ENCODE results near the gene MYL5. TPM values are rescaled to one million over a fixed set of nuclear protein-coding genes. Genes with fewer than 3 reads are reported as not detected.

The MYL5 gene
- total RNA-seq, 1 experiment from 2014 or later = 8.5 TPM

GRCh38 chr4:626201-627091, 47.9 kb upstream of the MYL5 start:
- H3K36me3 Mint-ChIP-seq (ENCODE audit: insufficient read depth, unreplicated experiment) = peaks cover 11% of the 10 kb centered on the region
- H3K27ac Mint-ChIP-seq (ENCODE audit: unreplicated experiment) = no peak overlapping the region
- H3K4me1 Mint-ChIP-seq (ENCODE audit: low read depth, unreplicated experiment) = no peaks in the 10 kb centered on the region
- H3K9me3 Mint-ChIP-seq (ENCODE audit: low read depth, unreplicated experiment) = peaks cover 9% of the 10 kb centered on the region
- TF ChIP-seq CTCF (IDR thresholded peaks at IDR 0.05; ENCODE audit: unreplicated experiment) = no peak
- no TSS peak for BruUV-seq (replicated peaks)
- no peak for DNase-seq
- H3K4me3 Mint-ChIP-seq (ENCODE audit: low read depth, unreplicated experiment) = no peak overlapping the region
- CTCF ChIA-PET = interaction anchor here (0.6 kb wide), 1 partner anchor 8 kb away, joined by 5 read pairs; no protein-coding TSS in a partner anchor
- H3K27me3 Mint-ChIP-seq (ENCODE audit: unreplicated experiment) = no peaks in the 10 kb centered on the region
- intact Hi-C loops (cut with micrococcal nuclease; ENCODE audit: unreplicated experiment) = no loop called here

DNA sequence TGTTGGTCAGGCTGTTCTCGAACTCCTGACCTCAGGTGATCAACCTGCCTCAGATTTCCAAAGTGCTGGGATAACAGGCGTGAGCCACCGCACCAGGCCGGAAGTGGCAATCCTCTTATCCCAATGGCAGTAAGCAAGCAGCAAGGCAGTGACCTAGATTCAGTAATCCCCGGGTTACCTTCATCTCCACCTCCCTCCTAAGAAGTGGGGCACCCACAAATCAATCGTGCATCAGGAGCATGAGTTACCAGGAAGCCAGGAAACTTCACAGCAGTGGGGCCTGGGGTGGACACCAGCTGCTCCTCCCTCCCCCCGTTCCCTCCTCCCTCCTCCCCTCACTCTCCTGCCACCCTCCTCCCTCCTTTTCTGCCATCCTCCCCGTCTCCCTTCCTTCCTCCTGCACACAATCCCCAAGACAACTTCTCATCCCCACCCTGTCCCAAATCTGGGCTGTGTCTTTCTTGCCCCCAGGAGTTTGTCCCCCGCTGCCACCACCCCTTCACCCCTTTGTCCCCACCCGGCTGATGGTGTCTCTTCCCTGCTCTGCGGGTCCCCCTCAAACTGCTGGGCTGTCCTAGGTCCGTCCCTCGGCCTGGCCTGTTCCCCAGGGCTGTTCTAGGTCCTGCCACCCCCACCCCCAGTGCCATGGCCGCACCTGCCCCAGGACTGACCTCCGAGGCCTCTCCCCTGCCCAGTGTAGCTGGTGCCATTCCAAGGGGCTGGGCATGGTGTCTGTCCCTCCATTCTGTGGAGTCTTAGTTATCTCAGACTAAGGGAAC, 46.8 kb upstream of the MYL5 start:
- CTCF ChIA-PET = no interaction called here
- no TSS peak for BruUV-seq (replicated peaks)
- Mint-ChIP-seq H3K4me1 (ENCODE audit: low read depth, unreplicated experiment) (no peaks in the 10 kb centered on the region), H3K27me3 (ENCODE audit: unreplicated experiment) (no peaks in the 10 kb centered on the region), H3K4me3 (ENCODE audit: low read depth, unreplicated experiment) (no peak overlapping the region), H3K9me3 (ENCODE audit: low read depth, unreplicated experiment) (peaks cover 13% of the 10 kb centered on the region), H3K27ac (ENCODE audit: unreplicated experiment) (no peak overlapping the region), H3K36me3 (ENCODE audit: insufficient read depth, unreplicated experiment) (peaks cover 11% of the 10 kb centered on the region)
- TF ChIP-seq CTCF (IDR thresholded peaks at IDR 0.05; ENCODE audit: unreplicated experiment) = no peak
- no peak for DNase-seq
- intact Hi-C loops (cut with micrococcal nuclease; ENCODE audit: unreplicated experiment) = no loop called here

GRCh38 chr4:628311-628741, 46.0 kb upstream of the MYL5 start:
- BruUV-seq (replicated peaks) = no TSS peak
- Mint-ChIP-seq H3K27me3 (ENCODE audit: unreplicated experiment) (no peaks in the 10 kb centered on the region), H3K4me3 (ENCODE audit: low read depth, unreplicated experiment) (no peak overlapping the region), H3K4me1 (ENCODE audit: low read depth, unreplicated experiment) (no peaks in the 10 kb centered on the region), H3K9me3 (ENCODE audit: low read depth, unreplicated experiment) (peaks cover 16% of the 10 kb centered on the region), H3K27ac (ENCODE audit: unreplicated experiment) (no peak overlapping the region), H3K36me3 (ENCODE audit: insufficient read depth, unreplicated experiment) (peaks cover 11% of the 10 kb centered on the region)
- no peak for DNase-seq
- intact Hi-C loops (cut with micrococcal nuclease; ENCODE audit: unreplicated experiment) = no loop called here
- TF ChIP-seq CTCF (IDR thresholded peaks at IDR 0.05; ENCODE audit: unreplicated experiment) = no peak
- CTCF ChIA-PET = no interaction called here

DNA sequence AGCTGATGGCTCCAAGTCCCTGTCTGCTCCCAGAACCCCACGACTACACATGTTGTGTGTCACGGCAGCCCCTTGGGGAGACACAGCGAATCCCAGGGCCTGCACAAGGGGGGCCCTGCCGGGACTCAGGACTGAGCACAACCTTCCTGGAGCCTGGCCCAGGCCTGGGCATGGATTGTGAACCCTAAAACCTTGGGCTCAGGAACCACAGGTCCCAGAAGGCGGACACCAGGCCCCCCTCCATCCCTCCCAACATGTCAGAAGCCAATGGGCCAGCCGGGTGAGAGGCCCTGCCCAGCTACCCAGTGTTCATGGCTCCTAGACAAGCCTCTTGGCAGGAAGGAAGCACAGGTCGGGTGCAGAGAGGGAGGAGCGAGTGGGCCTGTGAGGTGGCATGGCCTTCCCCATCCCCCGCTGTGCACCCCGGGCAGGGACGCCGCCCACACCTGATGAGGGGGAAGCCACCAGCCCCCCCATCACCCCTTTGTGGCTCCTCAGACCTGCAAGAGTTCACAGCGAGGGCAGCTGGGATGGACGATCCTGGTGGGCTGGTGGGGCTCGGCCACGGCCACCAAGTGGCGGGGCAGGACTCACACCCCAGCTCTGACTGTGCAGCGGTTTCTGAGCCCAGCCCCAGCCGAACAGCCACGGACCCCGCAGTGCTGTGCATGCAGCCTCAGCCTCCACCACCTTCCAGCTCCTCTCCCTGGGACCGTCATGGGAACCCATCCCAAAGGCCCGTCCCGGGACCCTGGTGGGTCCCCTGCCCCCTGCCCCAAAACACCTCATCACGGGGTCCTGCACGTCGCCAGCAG, 45.3 kb upstream of the MYL5 start:
- H3K36me3 Mint-ChIP-seq (ENCODE audit: insufficient read depth, unreplicated experiment) = peaks cover 11% of the 10 kb centered on the region
- DNase-seq = no peak
- no TSS peak for BruUV-seq (replicated peaks)
- no peak for TF ChIP-seq CTCF (IDR thresholded peaks at IDR 0.05; ENCODE audit: unreplicated experiment)
- intact Hi-C loops (cut with micrococcal nuclease; ENCODE audit: unreplicated experiment) = no loop called here
- no peaks in the 10 kb centered on the region for H3K4me1 Mint-ChIP-seq (ENCODE audit: low read depth, unreplicated experiment)
- peaks cover 16% of the 10 kb centered on the region for H3K9me3 Mint-ChIP-seq (ENCODE audit: low read depth, unreplicated experiment)
- no peak overlapping the region for H3K27ac Mint-ChIP-seq (ENCODE audit: unreplicated experiment)
- CTCF ChIA-PET = no interaction called here
- no peak overlapping the region for H3K4me3 Mint-ChIP-seq (ENCODE audit: low read depth, unreplicated experiment)
- H3K27me3 Mint-ChIP-seq (ENCODE audit: unreplicated experiment) = no peaks in the 10 kb centered on the region

Measured in Calu3 (cell line).